BLaER1 (cell line): ENCODE results near the gene JAZF1.
A peak's percentile ranks its signal among the peaks of the same experiment; 100 is the strongest.

Experiments
- H3K27ac ChIP-seq: shearing (Covaris generic); formaldehyde crosslinking; 2 replicates; pipeline ENCODE4 v1.8.1; 2022
- H3K27me3 ChIP-seq: shearing (Covaris generic); formaldehyde crosslinking; 2 replicates; pipeline ENCODE4 v1.8.1; 2022
- H3K36me3 ChIP-seq: shearing (Covaris generic); formaldehyde crosslinking; 2 replicates; pipeline ENCODE4 v1.8.1; 2022
- H3K4me1 ChIP-seq: shearing (Covaris generic); formaldehyde crosslinking; 2 replicates; pipeline ENCODE4 v1.8.1; 2022
- H3K4me2 ChIP-seq: shearing (Covaris generic); formaldehyde crosslinking; 2 replicates; pipeline ENCODE4 v1.8.1; 2022
- H3K4me3 ChIP-seq: shearing (Covaris generic); formaldehyde crosslinking; 2 replicates; pipeline ENCODE4 v1.8.1; 2022
- H3K9ac ChIP-seq: shearing (Covaris generic); formaldehyde crosslinking; 2 replicates; pipeline ENCODE4 v1.8.1; 2022
- H3K9me3 ChIP-seq: shearing (Covaris generic); formaldehyde crosslinking; 2 replicates; pipeline ENCODE4 v1.8.1; 2022
- H4K20me1 ChIP-seq: shearing (Covaris generic); formaldehyde crosslinking; 2 replicates; pipeline ENCODE4 v1.8.1; 2022
- Cebpa-rat ChIP-seq: shearing (Covaris generic); IDR thresholded peaks from 2 replicates; pipeline ENCODE4 v1.8.1; 2022

The JAZF1 gene

DNA sequence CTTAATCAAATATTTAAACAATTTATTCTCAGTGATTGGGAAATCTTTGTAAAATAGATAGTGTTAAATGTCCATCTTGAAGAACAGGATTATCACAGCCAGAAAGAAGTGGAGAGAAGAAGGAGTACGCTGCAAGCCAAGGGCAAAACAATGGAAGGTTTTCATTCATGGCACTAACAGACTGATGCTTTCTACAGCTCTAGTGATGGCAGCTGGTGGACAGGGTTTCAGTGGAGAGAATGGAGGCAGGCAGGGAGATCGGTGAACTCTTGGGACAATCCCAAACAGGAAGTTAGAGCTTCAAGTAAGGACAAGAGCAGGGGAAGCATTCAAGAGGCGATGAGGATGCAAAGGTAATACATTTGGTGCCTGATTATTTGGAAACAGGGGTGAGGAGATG, 207.0 kb downstream of the JAZF1 start:
- Histone ChIP-seq H3K9me3 (peaks cover 22% of the 10 kb centered on the region), H3K4me2 (no peak overlapping the region), H4K20me1 (no peaks in the 10 kb centered on the region; the same call in 1 of the 2 replicates), H3K4me3 (no peak overlapping the region), H3K36me3 (0 out of 2 replicates have a peak, but pooled peaks cover 5% of the 10 kb centered on the region), H3K27me3 (no peaks in the 10 kb centered on the region), H3K9ac (no peak overlapping the region), H3K4me1 (peaks cover 18% of the 10 kb centered on the region), H3K27ac (no peak overlapping the region)
- no peak for TF ChIP-seq Cebpa-rat

DNA sequence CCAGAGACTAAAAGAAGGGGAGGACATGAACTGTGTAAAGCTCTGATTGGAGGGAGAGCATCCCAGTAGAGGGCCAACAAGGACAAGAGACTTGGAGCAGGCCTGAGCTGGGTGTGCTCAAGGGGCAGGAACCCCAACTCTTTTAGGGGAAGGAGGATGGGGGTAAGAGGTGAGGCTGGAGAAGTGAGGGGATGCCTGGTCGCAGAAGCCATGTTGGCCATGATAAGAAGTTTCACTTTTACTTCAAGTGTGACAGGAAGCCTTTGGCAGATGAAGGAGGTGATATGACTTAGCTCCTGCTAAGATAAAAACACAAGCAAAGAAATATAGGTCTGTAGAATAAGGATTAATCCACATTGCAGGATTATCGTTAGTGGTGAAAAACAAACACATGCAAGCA, 208.3 kb downstream of the JAZF1 start:
- peaks cover 16% of the 10 kb centered on the region for H3K9me3 ChIP-seq

DNA sequence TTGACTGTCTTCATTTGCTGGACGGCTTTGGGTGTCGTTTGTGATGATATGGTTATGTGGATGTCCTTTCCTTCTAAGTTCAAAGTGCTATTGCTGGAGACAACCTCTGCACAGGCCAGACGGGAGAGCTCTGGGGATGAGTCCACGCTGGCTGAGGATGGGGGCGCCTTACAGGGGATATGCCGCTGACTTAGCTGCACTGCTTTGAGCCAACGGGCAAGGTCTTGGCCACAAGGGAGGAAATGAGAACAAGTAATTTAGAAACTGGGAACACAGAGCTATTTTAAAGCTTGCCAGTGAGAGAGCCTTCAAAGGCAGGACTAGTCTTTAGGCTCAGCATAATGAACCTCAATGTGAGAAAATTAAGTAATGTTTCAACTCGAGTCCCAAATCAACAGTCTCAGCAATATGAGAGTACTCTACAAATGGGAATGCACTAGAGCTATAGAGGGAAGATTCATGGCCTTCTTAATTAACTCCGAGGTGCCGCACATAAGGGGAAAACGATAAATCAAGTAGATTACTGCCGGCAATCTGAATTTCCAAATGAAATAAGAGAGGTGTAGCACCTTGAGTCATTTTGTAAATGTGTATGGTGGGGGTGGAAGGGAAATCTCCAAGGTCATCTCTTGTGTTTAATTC, 209.3 kb downstream of the JAZF1 start:
- Histone ChIP-seq H3K4me2 (peak overlapping the region; percentile 56), H3K36me3 (0 out of 2 replicates have a peak, but pooled peaks cover 5% of the 10 kb centered on the region), H4K20me1 (no peaks in the 10 kb centered on the region; the same call in 1 of the 2 replicates), H3K27ac (no peak overlapping the region), H3K4me1 (peaks cover 18% of the 10 kb centered on the region), H3K9me3 (peaks cover 7% of the 10 kb centered on the region), H3K9ac (no peak overlapping the region), H3K4me3 (no peak overlapping the region), H3K27me3 (no peaks in the 10 kb centered on the region)
- TF ChIP-seq Cebpa-rat, result no peak

More for the DNA sequence above, 208.3 kb downstream of the JAZF1 start:
- 0 out of 2 replicates have a peak, but pooled peaks cover 5% of the 10 kb centered on the region for H3K36me3 ChIP-seq
- peaks cover 18% of the 10 kb centered on the region for H3K4me1 ChIP-seq
- no peak overlapping the region for H3K4me3 ChIP-seq
- 0 out of 2 replicates have a peak overlapping the region, but pooled peaks have one; percentile 10 for H3K4me2 ChIP-seq
- no peak overlapping the region for H3K27ac ChIP-seq
- no peak overlapping the region for H3K9ac ChIP-seq
- H3K27me3 ChIP-seq, result no peaks in the 10 kb centered on the region
- no peaks in the 10 kb centered on the region; the same call in 1 of the 2 replicates for H4K20me1 ChIP-seq
- TF ChIP-seq Cebpa-rat, result no peak

DNA sequence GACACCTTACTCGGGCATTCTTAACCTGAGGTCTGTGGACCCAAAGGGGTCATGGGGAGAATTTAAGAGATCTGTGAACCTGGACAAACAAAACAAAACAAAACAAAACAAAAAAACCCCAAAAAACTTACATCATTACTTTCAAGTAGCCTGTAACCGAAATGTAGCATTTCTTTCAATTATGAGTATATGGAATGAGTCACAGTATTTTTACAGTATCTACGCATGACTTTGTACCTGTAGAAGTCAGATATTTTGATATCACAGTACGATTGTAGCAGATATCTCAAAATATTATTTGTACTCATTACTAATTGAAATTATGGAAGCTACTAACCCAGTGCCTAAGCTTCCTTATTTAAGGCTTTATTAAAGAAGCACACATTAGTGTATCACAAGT, 210.2 kb downstream of the JAZF1 start:
- Histone ChIP-seq H3K27ac (no peak overlapping the region), H3K27me3 (no peaks in the 10 kb centered on the region), H3K9ac (no peak overlapping the region), H3K4me2 (no peak overlapping the region), H3K9me3 (no peaks in the 10 kb centered on the region), H3K4me1 (peaks cover 18% of the 10 kb centered on the region), H3K4me3 (no peak overlapping the region), H4K20me1 (no peaks in the 10 kb centered on the region; the same call in 1 of the 2 replicates), H3K36me3 (0 out of 2 replicates have a peak, but pooled peaks cover 4% of the 10 kb centered on the region)
- TF ChIP-seq Cebpa-rat, result no peak

DNA sequence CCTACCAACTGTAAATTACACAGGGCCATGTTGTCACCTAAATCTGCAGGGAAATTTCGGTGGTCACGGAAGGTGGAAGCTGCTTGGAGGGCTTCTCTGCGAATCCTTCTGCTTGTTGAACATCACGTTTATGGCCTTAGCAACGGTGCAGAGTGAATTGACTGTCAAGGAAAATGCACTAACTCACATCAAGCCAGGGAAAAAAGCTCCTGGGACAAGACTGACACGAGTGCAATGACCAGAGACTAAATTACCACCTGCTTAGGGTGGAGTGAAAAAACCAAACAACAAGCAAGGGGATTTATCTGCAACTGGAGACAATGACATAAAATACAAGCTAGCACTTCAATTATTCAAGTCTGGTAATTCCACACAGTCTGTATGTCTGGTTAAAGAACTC, 211.2 kb downstream of the JAZF1 start:
- no peak overlapping the region for H3K9ac ChIP-seq
- no peak overlapping the region for H3K4me2 ChIP-seq
- H3K27ac ChIP-seq, result no peak overlapping the region
- H3K27me3 ChIP-seq, result no peaks in the 10 kb centered on the region
- no peaks in the 10 kb centered on the region for H3K36me3 ChIP-seq
- H3K9me3 ChIP-seq, result no peaks in the 10 kb centered on the region
- H4K20me1 ChIP-seq, result no peaks in the 10 kb centered on the region; the same call in 1 of the 2 replicates
- H3K4me1 ChIP-seq, result peaks cover 18% of the 10 kb centered on the region
- TF ChIP-seq Cebpa-rat, result no peak
- no peak overlapping the region for H3K4me3 ChIP-seq

DNA sequence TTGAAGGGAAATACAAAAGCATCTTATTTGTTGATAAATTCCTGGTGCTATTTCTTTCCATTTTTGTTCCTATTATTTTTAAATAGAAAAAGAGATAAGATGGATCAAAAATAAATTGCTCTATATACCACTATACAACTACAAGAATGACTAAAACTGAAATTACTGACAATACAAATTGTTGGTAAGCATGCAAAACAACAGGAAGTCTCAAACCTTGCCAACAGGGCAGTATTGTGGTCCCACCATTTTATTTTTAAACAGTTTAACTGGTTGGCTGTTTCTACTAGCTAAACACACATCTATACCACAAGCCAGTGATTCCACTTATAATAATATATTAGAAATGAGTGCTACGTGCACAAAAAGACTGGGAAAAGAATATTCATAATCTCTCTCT, 213.0 kb downstream of the JAZF1 start:
- Histone ChIP-seq H3K9ac (no peak overlapping the region), H3K36me3 (no peaks in the 10 kb centered on the region), H3K27ac (no peak overlapping the region), H3K27me3 (no peaks in the 10 kb centered on the region), H3K4me1 (peaks cover 18% of the 10 kb centered on the region), H3K4me3 (no peak overlapping the region), H3K9me3 (no peaks in the 10 kb centered on the region), H3K4me2 (no peak overlapping the region), H4K20me1 (no peaks in the 10 kb centered on the region; the same call in 1 of the 2 replicates)
- no peak for TF ChIP-seq Cebpa-rat

DNA sequence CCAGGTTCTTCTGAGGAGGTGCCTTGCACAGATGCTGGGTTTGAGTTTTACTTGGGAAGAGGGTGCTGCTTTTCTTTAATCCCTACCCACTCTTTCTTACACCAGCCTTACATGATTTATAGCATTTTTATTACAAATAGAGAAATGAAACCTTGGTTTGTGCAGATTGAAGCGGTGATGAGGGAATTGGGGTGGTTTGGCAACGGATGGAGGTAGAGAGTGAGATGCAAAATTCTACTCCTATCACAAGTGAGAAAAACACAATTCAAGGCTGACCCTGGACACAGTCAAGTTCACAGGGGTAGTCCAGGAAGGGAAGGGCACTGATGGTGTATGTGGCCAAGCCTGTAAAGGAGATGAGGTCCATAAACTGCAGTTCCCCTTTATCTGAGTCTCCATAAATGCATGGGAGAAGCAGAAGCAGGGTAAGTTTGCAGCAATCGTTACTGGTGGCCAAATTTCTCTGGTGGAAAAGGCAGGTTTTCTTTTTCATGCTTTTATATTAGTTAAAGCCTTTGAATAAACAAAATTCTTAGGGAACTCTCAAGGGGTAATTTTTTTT, 214.3 kb downstream of the JAZF1 start:
- H3K36me3 ChIP-seq, result no peaks in the 10 kb centered on the region
- peaks cover 6% of the 10 kb centered on the region for H3K4me1 ChIP-seq
- no peaks in the 10 kb centered on the region for H3K9me3 ChIP-seq
- no peak overlapping the region for H3K27ac ChIP-seq
- no peak for TF ChIP-seq Cebpa-rat
- H3K4me2 ChIP-seq, result no peak overlapping the region
- no peak overlapping the region for H3K9ac ChIP-seq
- no peak overlapping the region for H3K4me3 ChIP-seq
- H3K27me3 ChIP-seq, result no peaks in the 10 kb centered on the region
- no peaks in the 10 kb centered on the region; the same call in 1 of the 2 replicates for H4K20me1 ChIP-seq

DNA sequence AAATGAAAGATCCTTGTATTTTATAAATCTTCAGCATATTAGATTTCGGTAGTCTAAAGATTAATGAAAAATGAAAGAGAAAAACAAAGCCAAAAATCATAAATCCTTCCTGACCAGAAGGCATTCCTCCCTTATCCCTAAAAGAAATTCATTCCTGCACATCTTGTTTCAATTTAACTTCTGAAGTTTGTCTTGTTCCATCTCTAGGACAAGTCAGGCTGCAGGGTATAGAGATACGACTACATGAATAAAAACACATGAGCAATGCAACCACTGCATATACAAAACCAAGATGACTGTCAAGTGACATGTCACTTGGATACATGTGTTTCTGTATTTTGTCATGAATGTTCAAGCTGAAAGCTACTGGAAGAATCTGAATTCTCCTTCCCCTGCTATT, 214.9 kb downstream of the JAZF1 start:
- Histone ChIP-seq H3K27ac (no peak overlapping the region), H4K20me1 (no peaks in the 10 kb centered on the region), H3K36me3 (no peaks in the 10 kb centered on the region), H3K27me3 (no peaks in the 10 kb centered on the region), H3K4me3 (no peak overlapping the region), H3K9me3 (no peaks in the 10 kb centered on the region), H3K4me2 (no peak overlapping the region), H3K4me1 (no peaks in the 10 kb centered on the region; the same call in 1 of the 2 replicates), H3K9ac (no peak overlapping the region)
- no peak for TF ChIP-seq Cebpa-rat

DNA sequence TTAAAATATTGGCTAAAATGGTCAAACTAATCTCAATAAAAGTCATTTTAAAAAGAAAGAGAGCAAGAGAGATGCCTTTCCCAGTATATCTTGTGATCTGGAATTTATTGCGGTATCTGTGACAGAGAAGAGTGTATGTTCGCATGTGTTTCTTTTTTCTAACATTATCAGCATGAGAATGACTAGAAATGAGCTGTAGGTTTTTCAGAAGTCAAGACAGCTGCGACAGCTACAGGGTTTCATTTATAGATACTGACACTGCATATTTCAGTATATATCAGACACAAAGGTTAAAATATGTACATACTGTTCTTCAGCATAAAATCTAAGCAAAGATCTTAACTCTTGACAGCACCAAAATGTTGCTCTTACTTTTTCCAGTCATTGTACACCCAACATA, 215.8 kb downstream of the JAZF1 start:
- no peak overlapping the region for H3K4me2 ChIP-seq
- H3K9me3 ChIP-seq, result no peaks in the 10 kb centered on the region
- no peak for TF ChIP-seq Cebpa-rat
- H4K20me1 ChIP-seq, result no peaks in the 10 kb centered on the region
- H3K27me3 ChIP-seq, result no peaks in the 10 kb centered on the region
- H3K9ac ChIP-seq, result no peak overlapping the region
- H3K27ac ChIP-seq, result no peak overlapping the region
- no peak overlapping the region for H3K4me3 ChIP-seq
- no peaks in the 10 kb centered on the region; the same call in 1 of the 2 replicates for H3K4me1 ChIP-seq
- H3K36me3 ChIP-seq, result no peaks in the 10 kb centered on the region

DNA sequence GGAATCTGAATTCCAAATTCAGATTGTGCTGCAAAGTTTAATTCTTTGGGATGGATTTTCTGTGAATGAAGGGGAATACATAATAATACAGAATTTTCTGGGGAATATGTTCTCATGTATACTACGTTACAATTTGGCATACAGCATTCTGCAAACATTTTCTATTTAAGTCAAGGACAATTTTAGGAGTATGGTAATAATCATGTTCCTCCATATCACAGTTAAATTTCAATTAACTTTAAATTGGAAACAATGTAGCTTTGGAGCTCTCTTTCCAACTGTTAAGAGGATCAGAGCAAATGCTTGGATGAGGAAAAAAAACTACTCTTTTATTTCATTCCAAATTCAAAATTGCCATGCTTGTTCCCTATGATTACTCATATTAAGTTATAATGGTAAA, 217.5 kb downstream of the JAZF1 start:
- TF ChIP-seq Cebpa-rat, result no peak
- H3K36me3 ChIP-seq, result no peaks in the 10 kb centered on the region
- H3K4me3 ChIP-seq, result no peak overlapping the region
- no peaks in the 10 kb centered on the region; the same call in 1 of the 2 replicates for H3K4me1 ChIP-seq
- no peaks in the 10 kb centered on the region for H3K9me3 ChIP-seq
- H3K27ac ChIP-seq, result no peak overlapping the region
- no peak overlapping the region for H3K4me2 ChIP-seq
- H4K20me1 ChIP-seq, result no peaks in the 10 kb centered on the region
- H3K9ac ChIP-seq, result no peak overlapping the region
- no peaks in the 10 kb centered on the region for H3K27me3 ChIP-seq
